SU-DHL-6 (cell line): Measurements from ENCODE around the gene NUDT21.
"Not testable (repeated sequence)": the region's sequence is repeated elsewhere in the genome, so short reads cannot be mapped to it uniquely, and the experiment has no call there.

Experiments
- H2AFZ ChIP-seq: fragments of 200-600 bp; sonication (generic); 2 replicates; pipeline ENCODE4 v1.6.1; 2014; ENCODE audit warnings: low read depth, mild to moderate bottlenecking, moderate library complexity, mixed read lengths, antibody characterized with exemption, low read length; ENCODE audit not compliant: severe bottlenecking
- H3F3A ChIP-seq: fragments of 200-600 bp; shearing (Covaris generic); 2 replicates; pipeline ENCODE4 v1.6.0; 2016; ENCODE audit warnings: antibody characterized with exemption, mild to moderate bottlenecking; ENCODE audit not compliant: insufficient read depth
- H3K27ac ChIP-seq: fragments of 200-600 bp; sonication (generic); 2 replicates; pipeline ENCODE4 v1.5.1; 2016; ENCODE audit warnings: low read depth, mild to moderate bottlenecking, low read length, moderate library complexity, mixed read lengths
- H3K27me3 ChIP-seq: fragments of 200-600 bp; sonication (generic), shearing (Covaris generic); 2 replicates; pipeline ENCODE4 v1.6.0; 2014; ENCODE audit warnings: mild to moderate bottlenecking, low read length
- H3K36me3 ChIP-seq: fragments of 200-600 bp; sonication (generic); 2 replicates; pipeline ENCODE4 v1.6.1; 2014; ENCODE audit warnings: mild to moderate bottlenecking, low read length, mixed read lengths
- H3K4me2 ChIP-seq: fragments of 300-600, 200-600 bp; shearing (Covaris generic), sonication (generic); 2 replicates; pipeline ENCODE4 v1.6.0; 2014; ENCODE audit warnings: low read length, low read depth, mild to moderate bottlenecking; ENCODE audit not compliant: poor library complexity, severe bottlenecking
- H3K4me3 ChIP-seq: fragments of 200-600 bp; sonication (generic); 2 replicates; pipeline ENCODE4 v1.5.1; 2014; ENCODE audit warnings: antibody characterized with exemption, low read length, mild to moderate bottlenecking, mixed read lengths; ENCODE audit not compliant: insufficient read depth, poor library complexity, severe bottlenecking
- H3K79me2 ChIP-seq: fragments of 200-600 bp; sonication (generic); 2 replicates; pipeline ENCODE4 v1.6.1; 2014; ENCODE audit warnings: mild to moderate bottlenecking, low read length, moderate library complexity; ENCODE audit not compliant: insufficient read depth
- H3K9ac ChIP-seq: fragments of 200-600 bp; sonication (generic); 2 replicates; pipeline ENCODE4 v1.7.0; 2014; ENCODE audit warnings: mild to moderate bottlenecking, low read length
- H3K9me2 ChIP-seq: fragments of 200-600 bp; sonication (generic); replicated peaks from 2 replicates; pipeline ENCODE4 v1.6.1; 2014; ENCODE audit warnings: low read length; ENCODE audit not compliant: insufficient read depth
- H3K9me3 ChIP-seq: fragments of 200-600 bp; sonication (generic); 2 replicates; pipeline ENCODE4 v1.6.1; 2014; ENCODE audit warnings: low read length, mixed read lengths; ENCODE audit not compliant: insufficient read depth
- H4K20me1 ChIP-seq: fragments of 200-600 bp; sonication (generic); 2 replicates; pipeline ENCODE4 v1.6.1; 2014; ENCODE audit warnings: low read depth, mild to moderate bottlenecking, antibody characterized with exemption, low read length, moderate library complexity, mixed read lengths
- CTCF ChIP-seq: fragments of 200-600 bp; sonication (generic); IDR thresholded peaks from one replicate; pipeline ENCODE4 v1.5.1; 2017; ENCODE audit warnings: antibody characterized with exemption, mild to moderate bottlenecking, low read length, moderate library complexity; ENCODE audit not compliant: insufficient read depth, poor library complexity, severe bottlenecking
- EZH2phosphoT487 ChIP-seq: fragments of 200-600 bp; sonication (generic), shearing (Covaris generic); conservative IDR thresholded peaks from 2 replicates; pipeline ENCODE4 v1.6.1; 2018; ENCODE audit warnings: mild to moderate bottlenecking, antibody characterized with exemption, low read length, moderate library complexity, mixed read lengths

NUDT21 gene

GRCh38 chr16:56382901-56383355 lies 68.2 kb downstream of the NUDT21 start:
- H3K4me2 ChIP-seq, result no peak overlapping the region
- no peak overlapping the region for H2AFZ ChIP-seq
- H3K36me3 ChIP-seq, result peaks cover 30% of the 10 kb centered on the region
- TF ChIP-seq CTCF, result no peak
- TF ChIP-seq EZH2phosphoT487, result no peak
- no peak overlapping the region for H3K9ac ChIP-seq
- no peak overlapping the region for H3K4me3 ChIP-seq
- H3F3A ChIP-seq, result peaks cover 3% of the 10 kb centered on the region; the same call in 1 of the 2 replicates
- H3K9me2 ChIP-seq, result no peaks in the 10 kb centered on the region
- H3K9me3 ChIP-seq, result peaks cover 6% of the 10 kb centered on the region; the same call in 1 of the 2 replicates
- H3K27me3 ChIP-seq, result no peaks in the 10 kb centered on the region
- H3K79me2 ChIP-seq, result 0 out of 2 replicates have a peak, but pooled peaks cover 2% of the 10 kb centered on the region
- H3K27ac ChIP-seq, result no peak overlapping the region
- no peaks in the 10 kb centered on the region; the same call in 1 of the 2 replicates for H4K20me1 ChIP-seq

GRCh38 chr16:56382459-56382858 lies 68.7 kb downstream of the NUDT21 start:
- H3K79me2 ChIP-seq, result 0 out of 2 replicates have a peak, but pooled peaks cover 6% of the 10 kb centered on the region
- H3K9ac ChIP-seq, result no peak overlapping the region
- no peak overlapping the region for H2AFZ ChIP-seq
- TF ChIP-seq CTCF (no peak), EZH2phosphoT487 (no peak)
- no peaks in the 10 kb centered on the region for H3K9me2 ChIP-seq
- no peak overlapping the region for H3K4me3 ChIP-seq
- H3K4me2 ChIP-seq, result no peak overlapping the region
- H3K27me3 ChIP-seq, result no peaks in the 10 kb centered on the region
- H3K36me3 ChIP-seq, result peaks cover 30% of the 10 kb centered on the region
- H3K27ac ChIP-seq, result no peak overlapping the region
- peaks cover 3% of the 10 kb centered on the region; the same call in 1 of the 2 replicates for H3F3A ChIP-seq
- 0 out of 2 replicates have a peak, but pooled peaks cover under 1% of the 10 kb centered on the region for H4K20me1 ChIP-seq
- peaks cover 6% of the 10 kb centered on the region; the same call in 1 of the 2 replicates for H3K9me3 ChIP-seq

- H4K20me1 ChIP-seq, H3K27me3 ChIP-seq, H3F3A ChIP-seq, H3K79me2 ChIP-seq, H3K9me3 ChIP-seq, H3K4me3 ChIP-seq, H3K9ac ChIP-seq, H3K4me2 ChIP-seq, H2AFZ ChIP-seq, H3K27ac ChIP-seq, H3K9me2 ChIP-seq: not testable (repeated sequence)
- H3K36me3 ChIP-seq, result peaks cover 30% of the 10 kb centered on the region
These were observed 70.2 kb downstream of the NUDT21 start for GRCh38 chr16:56380778-56381485.
